Retinal pigment epithelial cell (primary cell): Measurements from ENCODE around the gene ARHGAP24.

Experiments used
- DNase-seq: peaks from one replicate; pipeline ENCODE4 v3.0.0-alpha.2; 2010; ENCODE audit warnings: low read depth
- H3K4me3 ChIP-seq: 2 replicates; pipeline ENCODE4 v1.5.1; 2011; ENCODE audit warnings: mild to moderate bottlenecking, low read length, control low read depth, moderate library complexity
- TF ChIP-seq, protein P1 (sequence below): conservative IDR thresholded peaks from 2 replicates; pipeline ENCODE4 v1.5.1; 2011; ENCODE audit warnings: low read depth, low read length, control low read depth, inconsistent platforms

The ARHGAP24 gene

DNA sequence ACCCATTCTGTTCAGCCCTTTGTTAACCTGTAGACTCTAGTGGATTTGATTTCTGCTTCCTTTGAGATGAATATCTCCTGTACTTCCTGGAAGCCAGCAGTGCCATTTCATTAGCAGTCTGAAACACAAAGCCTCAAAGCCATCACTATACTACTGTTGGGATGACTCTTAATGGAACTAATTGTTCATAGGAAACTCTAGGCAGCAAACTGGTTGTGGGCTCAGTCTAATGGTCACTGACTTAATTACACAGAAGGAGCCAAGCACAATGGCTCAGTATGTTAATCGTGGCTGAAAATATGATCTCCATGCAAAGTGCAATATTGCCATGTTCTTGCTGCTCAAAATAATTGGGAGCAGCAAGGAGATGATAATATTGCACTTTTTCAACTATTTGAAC lies 262.3 kb downstream of the ARHGAP24 start:
- DNase-seq, result no peak
- H3K4me3 ChIP-seq, result no peak overlapping the region
- TF ChIP-seq, protein P1, sequence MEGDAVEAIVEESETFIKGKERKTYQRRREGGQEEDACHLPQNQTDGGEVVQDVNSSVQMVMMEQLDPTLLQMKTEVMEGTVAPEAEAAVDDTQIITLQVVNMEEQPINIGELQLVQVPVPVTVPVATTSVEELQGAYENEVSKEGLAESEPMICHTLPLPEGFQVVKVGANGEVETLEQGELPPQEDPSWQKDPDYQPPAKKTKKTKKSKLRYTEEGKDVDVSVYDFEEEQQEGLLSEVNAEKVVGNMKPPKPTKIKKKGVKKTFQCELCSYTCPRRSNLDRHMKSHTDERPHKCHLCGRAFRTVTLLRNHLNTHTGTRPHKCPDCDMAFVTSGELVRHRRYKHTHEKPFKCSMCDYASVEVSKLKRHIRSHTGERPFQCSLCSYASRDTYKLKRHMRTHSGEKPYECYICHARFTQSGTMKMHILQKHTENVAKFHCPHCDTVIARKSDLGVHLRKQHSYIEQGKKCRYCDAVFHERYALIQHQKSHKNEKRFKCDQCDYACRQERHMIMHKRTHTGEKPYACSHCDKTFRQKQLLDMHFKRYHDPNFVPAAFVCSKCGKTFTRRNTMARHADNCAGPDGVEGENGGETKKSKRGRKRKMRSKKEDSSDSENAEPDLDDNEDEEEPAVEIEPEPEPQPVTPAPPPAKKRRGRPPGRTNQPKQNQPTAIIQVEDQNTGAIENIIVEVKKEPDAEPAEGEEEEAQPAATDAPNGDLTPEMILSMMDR, result no peak

DNA sequence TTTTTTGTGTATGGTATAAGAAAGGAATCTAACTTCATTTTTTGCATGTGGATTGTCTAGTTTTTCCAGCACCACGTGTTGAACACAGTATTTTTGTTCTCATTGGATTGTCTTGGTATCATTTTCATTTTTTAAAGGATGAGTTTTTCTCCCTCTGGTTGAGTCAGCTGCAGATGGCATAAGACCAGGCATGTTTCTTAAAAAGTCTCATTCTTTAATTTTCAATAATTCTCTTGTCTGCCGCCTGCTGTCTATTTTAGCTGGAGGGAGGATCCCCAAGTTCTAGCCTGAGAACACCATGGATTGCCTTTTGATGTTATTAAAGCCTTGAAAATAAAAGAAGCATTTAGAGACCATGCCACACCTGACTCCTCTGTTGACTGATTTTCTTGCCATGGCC lies 263.8 kb downstream of the ARHGAP24 start:
- TF ChIP-seq, protein P1, result no peak
- H3K4me3 ChIP-seq, result no peak overlapping the region
- no peak for DNase-seq

DNA sequence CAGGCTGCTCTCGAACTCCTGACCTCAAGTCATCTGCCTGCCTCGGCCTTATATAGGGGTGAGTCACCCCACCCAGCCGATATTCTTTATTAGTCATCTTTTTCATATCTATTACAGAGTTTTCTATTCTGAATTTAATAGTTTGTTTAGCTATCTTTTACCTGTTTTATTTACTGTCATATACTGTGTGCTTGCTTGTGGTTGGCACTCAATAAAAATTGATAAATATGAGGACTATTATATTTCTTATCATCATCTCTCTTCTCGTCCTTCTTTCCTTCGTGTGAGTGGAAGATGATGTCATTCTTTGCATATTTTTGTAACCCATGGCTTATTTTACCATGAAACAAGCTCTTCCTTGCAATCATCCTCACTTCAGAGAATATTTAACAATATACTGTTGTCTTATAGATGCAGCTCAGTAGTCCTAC lies 265.5 kb downstream of the ARHGAP24 start:
- TF ChIP-seq, protein P1, result no peak
- no peak for DNase-seq
- no peak overlapping the region for H3K4me3 ChIP-seq

DNA sequence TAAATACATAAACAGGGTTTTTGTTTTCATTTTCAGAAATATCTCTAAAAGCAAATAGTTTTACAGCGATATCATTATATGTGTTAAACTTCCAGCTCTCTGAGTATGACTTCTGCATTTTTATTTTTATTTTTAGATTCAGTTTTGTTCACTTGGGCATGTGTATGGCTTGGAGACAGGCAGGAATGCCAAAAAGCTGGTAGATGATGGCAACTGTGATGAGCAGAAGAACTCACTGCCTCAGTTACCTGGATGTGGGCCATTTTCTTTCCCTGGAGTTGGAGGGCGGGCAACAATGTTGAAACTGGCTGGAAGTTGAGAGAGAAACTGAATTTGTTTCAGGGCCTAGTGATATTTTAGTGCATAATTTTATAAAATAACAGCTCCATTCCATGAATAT lies 266.4 kb downstream of the ARHGAP24 start:
- no peak for DNase-seq

DNA sequence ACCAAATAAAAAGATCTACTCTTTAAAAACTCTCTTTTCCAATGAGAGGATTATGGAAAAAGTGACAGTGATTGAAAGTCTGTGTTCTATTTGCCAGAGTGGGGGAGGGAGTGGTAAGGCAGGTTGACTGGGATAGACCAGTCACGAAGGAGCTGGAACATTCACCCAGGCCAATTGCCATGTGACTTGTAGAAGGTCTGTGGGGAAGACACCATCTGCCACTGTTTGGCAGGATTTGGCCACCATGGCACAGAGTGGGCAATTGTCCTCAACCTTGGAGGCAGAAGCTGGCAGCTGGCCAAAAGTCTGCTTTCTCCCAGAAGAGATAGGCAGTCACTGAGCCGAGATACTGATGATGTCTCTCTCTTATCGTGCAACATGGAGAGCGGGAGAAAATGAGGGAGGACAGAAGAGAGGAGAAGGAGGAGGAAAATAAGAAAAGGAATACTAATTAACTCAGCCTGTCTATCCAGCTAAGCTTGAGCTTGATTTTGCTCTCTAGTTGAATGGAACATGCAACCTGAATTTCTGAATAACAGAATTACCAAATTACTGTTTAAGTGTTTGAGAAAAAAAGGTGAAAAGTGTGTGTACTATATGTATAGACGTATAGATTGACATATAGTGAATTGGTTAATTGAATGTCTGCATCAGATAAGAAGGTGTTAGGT lies 267.1 kb downstream of the ARHGAP24 start:
- TF ChIP-seq, protein P1, result no peak
- no peak for DNase-seq
- no peak overlapping the region for H3K4me3 ChIP-seq

More for the DNA sequence above, 266.4 kb downstream of the ARHGAP24 start:
- TF ChIP-seq, protein P1, result no peak
- H3K4me3 ChIP-seq, result no peak overlapping the region

DNA sequence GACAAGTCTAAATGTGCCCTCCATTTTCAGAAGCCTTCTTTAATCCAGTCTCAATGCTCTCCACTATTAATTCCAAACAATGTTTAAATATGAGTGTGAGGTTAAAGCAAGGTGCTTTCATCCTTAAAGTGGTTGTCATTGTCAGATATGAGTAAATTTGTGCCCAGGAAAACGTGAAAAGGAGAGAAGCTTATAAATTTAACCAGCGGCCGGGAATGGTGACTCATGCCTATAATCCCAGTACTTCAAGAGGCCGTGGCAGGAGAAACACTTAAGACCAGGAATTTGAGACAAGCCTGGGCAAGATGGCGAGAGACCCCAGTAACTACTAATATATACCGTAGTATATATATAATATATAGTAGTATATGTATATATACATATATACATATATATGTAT lies 270.0 kb downstream of the ARHGAP24 start:
- TF ChIP-seq, protein P1, result no peak
- DNase-seq, result peak; percentile 82
- H3K4me3 ChIP-seq, result no peak overlapping the region

DNA sequence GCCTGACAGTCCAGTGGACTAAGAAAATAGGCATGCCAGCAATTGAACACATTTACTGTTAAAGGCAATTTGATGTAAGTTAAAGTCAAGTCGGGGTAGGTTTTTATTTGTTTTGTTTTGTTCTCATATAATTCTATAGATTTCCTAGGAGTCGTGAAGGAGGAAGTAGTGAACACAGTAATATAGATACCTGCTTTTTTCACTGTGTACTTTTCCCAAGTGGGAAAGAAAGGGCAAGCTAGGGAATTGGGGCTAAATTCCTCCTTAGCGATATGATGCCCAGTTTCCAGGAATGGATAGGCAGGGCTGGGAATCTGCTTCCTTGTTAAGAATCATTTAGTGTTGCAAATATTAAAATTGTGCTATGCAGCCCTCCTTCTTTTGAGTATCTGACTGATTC lies 271.0 kb downstream of the ARHGAP24 start:
- no peak overlapping the region for H3K4me3 ChIP-seq
- DNase-seq, result no peak
- TF ChIP-seq, protein P1, result no peak
